Uterus (tissue), 4 donors: ENCODE measurements around the gene LGALS7. TPM values are rescaled to one million over a fixed set of nuclear protein-coding genes. Genes with fewer than 3 reads are reported as not detected.

Experiments
- DNase-seq, 2 donors: peaks; one replicate each; pipeline ENCODE4 v3.0.0-alpha.2; 2019 to 2020
- H3K27ac ChIP-seq, 2 donors: fragments of 200-600 bp; sonication (generic); 1 replicate in 1 of 2; 2 replicates in 1 of 2; pipeline ENCODE4 v1.5.1; 2016 to 2018
- H3K27me3 ChIP-seq, 2 donors: fragments of 200-600 bp; sonication (generic); one replicate each; pipeline ENCODE4 v1.5.1; 2018 to 2019; ENCODE audit warnings: control low read depth in 1 of 2
- H3K36me3 ChIP-seq, 2 donors: fragments of 200-600 bp; sonication (generic); one replicate each; pipeline ENCODE4 v1.5.1; 2019; ENCODE audit warnings: control low read depth in 1 of 2
- H3K4me1 ChIP-seq, 2 donors: fragments of 200-600 bp; sonication (generic); one replicate each; pipeline ENCODE4 v1.5.1; 2018 to 2019; ENCODE audit warnings: control low read depth in 1 of 2
- H3K4me3 ChIP-seq, 2 donors: fragments of 200-600 bp; sonication (generic); 1 replicate in 1 of 2; 2 replicates in 1 of 2; pipeline ENCODE4 v1.5.1; 2018 to 2019; ENCODE audit warnings: mild to moderate bottlenecking in 1 of 2
- H3K9me3 ChIP-seq, 2 donors: fragments of 200-600 bp; sonication (generic); one replicate each; pipeline ENCODE4 v1.5.1; 2019; ENCODE audit warnings: control low read depth in 1 of 2
- POLR2A ChIP-seq, 2 donors: fragments of 450-650 bp; IDR thresholded peaks; one replicate each; pipeline ENCODE4 v1.6.1; 2016; ENCODE audit warnings: antibody characterized with exemption in 2 of 2, mild to moderate bottlenecking in 1 of 2, moderate library complexity in 1 of 2
- intact Hi-C: fragments of 100-400 bp; cut with DNase I; formaldehyde crosslinking; loops from one replicate; pipeline ENCODE4 v1.15.1; 2023; ENCODE audit warnings: low total_unique reads
- total RNA-seq, 4 donors: library from RNA; depleted of rRNA in 3 of 4; stranded (reverse); fragments of >200 nt in 3 of 4; gene quantifications; one replicate each; pipeline versions ENCODE4 v1.1.0 to v1.2.4, GENCODE V29; 2014 to 2023
- TF ChIP-seq, protein P1 (sequence below), 4 experiments: fragments of 200-600 bp in 2 of 4; fragments of 450-650 bp in 2 of 4; sonication (generic) in 2 of 4; IDR thresholded peaks; one replicate each; pipeline ENCODE4 v1.5.1; 2016 to 2019; ENCODE audit warnings: antibody characterized with exemption in 4 of 4, mild to moderate bottlenecking in 2 of 4, moderate library complexity in 1 of 4
- donor health status: DM: yes; HTN: yes; CAD: no.

LGALS7 gene
- total RNA-seq, 4 donors from 2014 or later = 2.6 TPM; not detected in 3

DNA sequence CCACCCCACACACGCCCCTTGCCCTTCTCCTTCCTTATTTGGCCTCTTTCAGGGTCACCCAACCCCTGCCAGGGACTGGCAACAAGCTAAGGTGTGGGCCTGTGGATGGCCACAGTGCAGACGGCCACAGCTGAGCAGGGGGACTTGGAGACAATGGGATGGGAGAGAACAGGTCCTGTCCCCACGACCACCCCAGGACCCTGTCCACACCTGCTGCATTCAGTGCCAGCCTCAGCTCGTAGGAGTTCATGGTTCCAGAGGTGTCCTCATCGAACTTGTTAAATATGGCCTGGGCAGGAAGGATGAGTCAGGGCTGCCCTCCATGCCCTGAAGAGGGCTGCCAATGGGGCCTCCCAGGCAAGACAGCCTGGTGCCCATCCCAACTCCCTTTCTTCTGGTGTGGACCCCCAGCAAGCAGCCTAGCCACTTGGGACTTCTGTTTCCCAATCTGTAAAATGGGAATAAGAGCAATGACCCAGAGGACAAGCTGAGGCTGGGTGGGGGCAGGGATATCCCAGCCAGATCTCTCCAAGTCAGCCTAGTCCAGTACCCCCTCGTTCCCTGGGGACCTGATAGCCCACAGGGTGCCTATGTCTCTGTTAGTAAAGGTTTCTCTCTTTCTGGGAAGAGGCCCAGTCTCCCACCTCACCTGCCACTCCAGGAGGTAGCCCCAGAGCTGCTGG, 39.7 kb downstream of the LGALS7 start:
- Histone ChIP-seq H3K27me3 (no peaks in the 10 kb centered on the region), H3K4me1 (peaks cover 0 to 17% of the 10 kb centered on the region in 2 donors), H3K9me3 (no peaks in the 10 kb centered on the region), H3K36me3 (no peaks in the 10 kb centered on the region), H3K27ac (peak overlapping the region; percentile 69 to 76), H3K4me3 (no peak overlapping the region)
- TF ChIP-seq POLR2A (IDR thresholded peaks at IDR 0.05) = no peak
- TF ChIP-seq, protein P1, sequence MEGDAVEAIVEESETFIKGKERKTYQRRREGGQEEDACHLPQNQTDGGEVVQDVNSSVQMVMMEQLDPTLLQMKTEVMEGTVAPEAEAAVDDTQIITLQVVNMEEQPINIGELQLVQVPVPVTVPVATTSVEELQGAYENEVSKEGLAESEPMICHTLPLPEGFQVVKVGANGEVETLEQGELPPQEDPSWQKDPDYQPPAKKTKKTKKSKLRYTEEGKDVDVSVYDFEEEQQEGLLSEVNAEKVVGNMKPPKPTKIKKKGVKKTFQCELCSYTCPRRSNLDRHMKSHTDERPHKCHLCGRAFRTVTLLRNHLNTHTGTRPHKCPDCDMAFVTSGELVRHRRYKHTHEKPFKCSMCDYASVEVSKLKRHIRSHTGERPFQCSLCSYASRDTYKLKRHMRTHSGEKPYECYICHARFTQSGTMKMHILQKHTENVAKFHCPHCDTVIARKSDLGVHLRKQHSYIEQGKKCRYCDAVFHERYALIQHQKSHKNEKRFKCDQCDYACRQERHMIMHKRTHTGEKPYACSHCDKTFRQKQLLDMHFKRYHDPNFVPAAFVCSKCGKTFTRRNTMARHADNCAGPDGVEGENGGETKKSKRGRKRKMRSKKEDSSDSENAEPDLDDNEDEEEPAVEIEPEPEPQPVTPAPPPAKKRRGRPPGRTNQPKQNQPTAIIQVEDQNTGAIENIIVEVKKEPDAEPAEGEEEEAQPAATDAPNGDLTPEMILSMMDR (IDR thresholded peaks at IDR 0.05) = no peak
- intact Hi-C loops = no loop called here
- peak; percentile 21 to 26 for DNase-seq

DNA sequence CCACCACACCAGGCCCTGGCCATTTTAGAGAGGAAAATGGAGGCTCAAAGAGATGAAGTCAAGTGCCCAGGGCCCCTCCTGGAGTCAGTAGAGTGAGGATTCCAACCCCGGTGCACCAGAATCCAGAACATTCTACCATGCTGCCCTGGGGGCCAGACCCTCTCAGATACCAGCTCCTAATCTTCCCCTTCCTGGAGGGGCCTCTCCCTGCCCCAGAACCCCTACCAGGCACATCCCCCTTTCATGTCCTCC, 40.1 kb downstream of the LGALS7 start:
- peaks cover 0 to 19% of the 10 kb centered on the region in 2 donors for H3K4me1 ChIP-seq

GRCh38 chr19:38731654-38732301, 41.5 kb downstream of the LGALS7 start:
- Histone ChIP-seq H3K36me3 (no peaks in the 10 kb centered on the region), H3K27me3 (no peaks in the 10 kb centered on the region), H3K4me3 (no peak overlapping the region), H3K9me3 (no peaks in the 10 kb centered on the region), H3K27ac (peak overlapping the region; percentile 69 to 76), H3K4me1 (peaks cover 0 to 25% of the 10 kb centered on the region in 2 donors)
- TF ChIP-seq, protein P1 (IDR thresholded peaks at IDR 0.05) = no peak
- DNase-seq = peak in 1 of 2 donors; percentile 19
- intact Hi-C loops = no loop called here

More for the DNA sequence above, 40.1 kb downstream of the LGALS7 start:
- TF ChIP-seq, protein P1 (IDR thresholded peaks at IDR 0.05) = no peak
- no peak for TF ChIP-seq POLR2A (IDR thresholded peaks at IDR 0.05)
- Histone ChIP-seq H3K27me3 (no peaks in the 10 kb centered on the region), H3K9me3 (no peaks in the 10 kb centered on the region), H3K27ac (peak overlapping the region; percentile 69 to 76), H3K36me3 (no peaks in the 10 kb centered on the region), H3K4me3 (no peak overlapping the region)
- intact Hi-C loops = no loop called here
- DNase-seq = no peak

DNA sequence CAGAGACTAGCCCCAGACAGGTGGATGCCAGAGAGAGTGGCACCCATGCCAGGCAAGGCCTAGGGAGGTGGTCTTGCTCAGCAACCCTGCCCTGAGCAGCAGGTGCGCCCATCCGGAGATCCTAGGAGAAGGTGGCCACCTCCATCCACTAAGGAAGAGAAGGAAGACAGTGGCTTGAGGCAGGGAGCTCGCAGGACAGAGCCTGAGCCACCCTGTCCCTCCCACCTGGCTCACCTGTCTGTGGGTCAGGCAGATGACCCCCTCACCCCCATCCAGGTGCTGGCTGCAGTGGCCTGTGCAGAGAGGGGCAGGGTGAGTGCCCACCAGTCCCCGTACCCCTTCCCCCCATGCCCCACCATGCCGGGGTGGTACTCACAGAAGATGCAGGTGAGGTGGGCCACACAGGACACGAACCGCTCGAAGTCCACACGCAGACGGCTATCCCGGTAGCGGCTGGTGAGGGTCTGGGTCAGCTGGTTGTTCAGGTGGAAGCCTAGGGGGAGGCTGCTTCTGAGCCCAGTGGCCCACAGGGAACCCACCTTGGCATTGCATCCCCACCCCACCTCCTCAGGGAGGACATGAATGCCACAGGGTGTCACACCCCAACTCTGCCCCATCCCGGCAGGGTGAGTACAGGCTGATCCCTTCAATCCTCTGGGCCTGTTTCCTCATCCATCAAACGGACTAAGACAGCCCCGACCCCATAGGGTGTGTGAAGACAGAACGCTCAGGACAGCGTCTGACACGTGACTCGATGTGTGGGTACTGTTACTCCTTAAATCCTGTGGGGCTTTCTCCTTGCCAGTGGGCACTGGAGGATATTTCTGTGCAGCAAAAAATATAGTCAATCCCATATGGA, 42.4 kb downstream of the LGALS7 start:
- H3K4me3 ChIP-seq = no peak overlapping the region
- no peaks in the 10 kb centered on the region for H3K27me3 ChIP-seq
- H3K27ac ChIP-seq = peak overlapping the region; percentile 69 to 76
- TF ChIP-seq, protein P1 (IDR thresholded peaks at IDR 0.05) = no peak
- no peak for TF ChIP-seq POLR2A (IDR thresholded peaks at IDR 0.05)
- H3K36me3 ChIP-seq = no peaks in the 10 kb centered on the region
- intact Hi-C loops = no loop called here
- peak; percentile 19 to 27 for DNase-seq
- no peaks in the 10 kb centered on the region for H3K9me3 ChIP-seq
- H3K4me1 ChIP-seq = peaks cover 0 to 27% of the 10 kb centered on the region in 2 donors

- Histone ChIP-seq H3K4me1 (peaks cover 0 to 27% of the 10 kb centered on the region in 2 donors), H3K9me3 (no peaks in the 10 kb centered on the region), H3K27ac (peak overlapping the region in 1 of 2 donors; percentile 32), H3K4me3 (no peak overlapping the region), H3K36me3 (no peaks in the 10 kb centered on the region), H3K27me3 (no peaks in the 10 kb centered on the region)
- no peak for DNase-seq
- no peak for TF ChIP-seq POLR2A (IDR thresholded peaks at IDR 0.05)
- TF ChIP-seq, protein P1 (IDR thresholded peaks at IDR 0.05) = no peak
- intact Hi-C loops = no loop called here
These were observed 42.9 kb downstream of the LGALS7 start for GRCh38 chr19:38730470-38730730.
